B cell (primary cell): ENCODE results near the gene MRPS11. TPM values are rescaled to one million over a fixed set of nuclear protein-coding genes. Genes with fewer than 3 reads are reported as not detected.

ENCODE experiments used
- ATAC-seq: fragments of 200-7000 bp; cut with Tn5 transposase; one replicate; pipeline ENCODE4 v1.10.0; 2021; ENCODE audit warnings: low read depth, mild to moderate bottlenecking, moderate number of reproducible peaks, moderate library complexity
- CTCF ChIA-PET: fragments of 350-600 bp; sonication (Branson Sonifier 250); formaldehyde crosslinking; loops from one replicate; lab custom pipeline; 2021; ENCODE audit warnings: antibody characterized with exemption, inconsistent platforms; lab: Charles Lee
- POLR2A ChIA-PET: fragments of 350-600 bp; sonication (Branson Sonifier 250); formaldehyde crosslinking; loops from one replicate; lab custom pipeline; 2021; ENCODE audit warnings: antibody characterized with exemption; lab: Charles Lee
- DNase-seq: peaks from one replicate; pipeline ENCODE4 v3.0.0; 2013
- H2AFZ ChIP-seq: 2 replicates; pipeline ENCODE4 v1.6.1; 2012; ENCODE audit warnings: mild to moderate bottlenecking, low read depth, low read length; ENCODE audit not compliant: insufficient read depth, poor library complexity, severe bottlenecking
- H3K27ac ChIP-seq, 2 donors: 1 replicate in 1 of 2; 2 replicates in 1 of 2; pipeline ENCODE4 v1.5.1; 2012 to 2013; ENCODE audit warnings: low read length in 2 of 2, mild to moderate bottlenecking in 2 of 2, moderate library complexity in 1 of 2
- H3K27me3 ChIP-seq, 4 experiments: fragments of 200-600 bp in 1 of 4; sonication (generic) in 1 of 4; replicated peaks in 1 of 4; 1 replicate in 2 of 4; 2 replicates in 2 of 4; pipeline versions ENCODE4 v1.6.1 to v1.7.0; 2013 to 2016; ENCODE audit warnings: low read length in 3 of 4, mild to moderate bottlenecking in 2 of 4, mixed read lengths in 1 of 4, moderate library complexity in 1 of 4; ENCODE audit not compliant: insufficient read depth in 4 of 4, control insufficient read depth in 3 of 4; ENCODE audit errors: control extremely low read depth in 1 of 4
- H3K36me3 ChIP-seq, 2 experiments: replicated peaks in 1 of 2; 1 replicate in 1 of 2; 2 replicates in 1 of 2; pipeline versions ENCODE4 v1.6.1 to v1.7.1; 2013; ENCODE audit warnings: low read length in 1 of 2; ENCODE audit not compliant: insufficient read depth in 2 of 2, control insufficient read depth in 1 of 2; ENCODE audit errors: control extremely low read depth in 1 of 2, extremely low read depth in 1 of 2
- H3K4me1 ChIP-seq, 2 donors: fragments of 200-600 bp in 1 of 2; sonication (generic) in 1 of 2; 1 replicate in 1 of 2; 2 replicates in 1 of 2; pipeline versions ENCODE4 v1.5.1 to v1.6.1; 2013 to 2017; ENCODE audit warnings: low read length in 2 of 2; ENCODE audit not compliant: control insufficient read depth in 2 of 2, insufficient read depth in 2 of 2
- H3K4me2 ChIP-seq: replicated peaks from 2 replicates; pipeline ENCODE3; 2012; ENCODE audit warnings: mild to moderate bottlenecking, low read depth, low read length; ENCODE audit not compliant: poor library complexity, severe bottlenecking
- H3K4me3 ChIP-seq, 5 experiments: fragments of 200-600 bp in 1 of 5; sonication (generic) in 1 of 5; 1 replicate in 3 of 5; 2 replicates in 2 of 5; pipeline versions ENCODE4 v1.5.1 to v1.7.0; 2011 to 2016; ENCODE audit warnings: low read length in 4 of 5, mild to moderate bottlenecking in 4 of 5, low read depth in 2 of 5, control low read depth in 1 of 5, moderate library complexity in 1 of 5; ENCODE audit not compliant: insufficient read depth in 1 of 5; ENCODE audit errors: control extremely low read depth in 1 of 5, extremely low read depth in 1 of 5
- H3K79me2 ChIP-seq: fragments of 200-600 bp; sonication (generic); one replicate; pipeline ENCODE4 v1.6.0; 2016; ENCODE audit warnings: low read length; ENCODE audit not compliant: control insufficient read depth, insufficient read depth
- H3K9ac ChIP-seq: fragments of 200-600 bp; sonication (generic); 2 replicates; pipeline ENCODE4 v1.6.1; 2017; ENCODE audit warnings: mild to moderate bottlenecking, low read length, moderate library complexity
- H3K9me3 ChIP-seq, 3 donors: one replicate each; pipeline versions ENCODE4 v1.6.1 to v1.7.1; 2013; ENCODE audit warnings: low read length in 2 of 3; ENCODE audit not compliant: control insufficient read depth in 2 of 3, insufficient read depth in 1 of 3; ENCODE audit errors: control extremely low read depth in 1 of 3
- H4K20me1 ChIP-seq: 2 replicates; pipeline ENCODE4 v1.6.0; 2012; ENCODE audit warnings: mild to moderate bottlenecking, low read length; ENCODE audit not compliant: insufficient read depth, control insufficient read depth, poor library complexity, severe bottlenecking
- H3K27ac Mint-ChIP-seq: one replicate; pipeline ENCODE4 v1.8.0; 2021; ENCODE audit warnings: mixed read lengths
- H3K27me3 Mint-ChIP-seq: one replicate; pipeline ENCODE4 v1.8.0; 2021; ENCODE audit warnings: mixed read lengths
- H3K4me1 Mint-ChIP-seq: one replicate; pipeline ENCODE4 v1.8.0; 2021; ENCODE audit warnings: mixed read lengths
- H3K4me3 Mint-ChIP-seq: one replicate; pipeline ENCODE4 v1.8.0; 2021; ENCODE audit warnings: mixed read lengths
- H3K9me3 Mint-ChIP-seq: one replicate; pipeline ENCODE4 v1.8.0; 2022; ENCODE audit warnings: mixed read lengths; ENCODE audit not compliant: insufficient read depth
- EZH2 ChIP-seq: IDR thresholded peaks from 2 replicates; pipeline ENCODE4 v1.6.1; 2012; ENCODE audit warnings: borderline replicate concordance, low read depth, mild to moderate bottlenecking, moderate library complexity, low read length; ENCODE audit not compliant: insufficient read depth, poor library complexity, severe bottlenecking
- WGBS: methylation state at CpG from one replicate; pipeline ENCODE4 v1.1.5; 2013; ENCODE audit warnings: missing lambda C conversion rate; ENCODE audit not compliant: insufficient coverage; 5-methylcytosine and 5-hydroxymethylcytosine counted together
- intact Hi-C: fragments of 100-400 bp; cut with micrococcal nuclease; formaldehyde crosslinking; loops from one replicate; pipeline ENCODE4 v1.10.0; 2022
- polyA plus RNA-seq: library from polyadenylated mRNA; depleted of rRNA; stranded (reverse); fragments of >200 nt; gene quantifications from 2 replicates; pipeline ENCODE4 v1.2.3, GENCODE V29; 2012
- total RNA-seq, 2 donors: library from RNA; stranded (reverse); fragments of 120-200 nt in 1 of 2; gene quantifications; 1 replicate in 1 of 2; 2 replicates in 1 of 2; pipeline versions ENCODE4 v1.2.3 to v1.2.4, GENCODE V29; 2013 to 2022
- TF ChIP-seq, protein P1 (sequence below): fragments of 200-600 bp; IDR thresholded peaks from one replicate; pipeline ENCODE4 v1.8.0; 2022; ENCODE audit warnings: antibody characterized with exemption, mild to moderate bottlenecking

The MRPS11 gene
- total and polyA plus RNA-seq, 2 donors (not counting 1 experiment from before 2014, with no cell fraction given), result 21.1 to 37.9 TPM

DNA sequence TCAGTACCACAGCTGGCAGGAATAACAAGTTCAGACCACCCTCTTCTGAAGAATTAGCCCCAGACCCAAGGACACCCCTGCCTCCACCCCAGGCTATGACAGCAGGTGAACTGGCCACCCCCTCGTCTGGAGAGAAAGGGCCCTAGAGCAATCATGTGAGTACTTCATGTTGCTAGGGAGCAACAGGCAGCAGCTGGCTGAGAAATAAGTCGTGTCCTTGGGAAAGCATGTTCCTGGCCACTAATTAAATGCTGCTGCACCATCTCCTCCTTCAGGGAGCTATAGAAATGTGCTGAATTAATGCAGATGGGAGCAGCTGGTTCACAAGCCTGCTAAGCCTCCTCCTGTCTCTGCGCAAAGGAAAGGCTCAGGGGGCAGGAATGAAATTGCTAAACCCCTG, 31.5 kb downstream of the MRPS11 start:
- no peaks in the 10 kb centered on the region for H3K36me3 ChIP-seq
- TF ChIP-seq, protein P1, sequence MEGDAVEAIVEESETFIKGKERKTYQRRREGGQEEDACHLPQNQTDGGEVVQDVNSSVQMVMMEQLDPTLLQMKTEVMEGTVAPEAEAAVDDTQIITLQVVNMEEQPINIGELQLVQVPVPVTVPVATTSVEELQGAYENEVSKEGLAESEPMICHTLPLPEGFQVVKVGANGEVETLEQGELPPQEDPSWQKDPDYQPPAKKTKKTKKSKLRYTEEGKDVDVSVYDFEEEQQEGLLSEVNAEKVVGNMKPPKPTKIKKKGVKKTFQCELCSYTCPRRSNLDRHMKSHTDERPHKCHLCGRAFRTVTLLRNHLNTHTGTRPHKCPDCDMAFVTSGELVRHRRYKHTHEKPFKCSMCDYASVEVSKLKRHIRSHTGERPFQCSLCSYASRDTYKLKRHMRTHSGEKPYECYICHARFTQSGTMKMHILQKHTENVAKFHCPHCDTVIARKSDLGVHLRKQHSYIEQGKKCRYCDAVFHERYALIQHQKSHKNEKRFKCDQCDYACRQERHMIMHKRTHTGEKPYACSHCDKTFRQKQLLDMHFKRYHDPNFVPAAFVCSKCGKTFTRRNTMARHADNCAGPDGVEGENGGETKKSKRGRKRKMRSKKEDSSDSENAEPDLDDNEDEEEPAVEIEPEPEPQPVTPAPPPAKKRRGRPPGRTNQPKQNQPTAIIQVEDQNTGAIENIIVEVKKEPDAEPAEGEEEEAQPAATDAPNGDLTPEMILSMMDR, result no peak
- no peak for TF ChIP-seq EZH2
- no peak overlapping the region for H3K4me3 Mint-ChIP-seq
- ATAC-seq (no peak), DNase-seq (no peak)
- no peaks in the 10 kb centered on the region for H4K20me1 ChIP-seq
- 100% methylated on average over 2 of the region's 3 CpGs for WGBS
- no peak overlapping the region for H3K9ac ChIP-seq
- H3K9me3 Mint-ChIP-seq, result no peaks in the 10 kb centered on the region
- H3K79me2 ChIP-seq, result no peaks in the 10 kb centered on the region
- H3K4me3 ChIP-seq, result no peak overlapping the region
- ChIA-PET POLR2A (no interaction called here), CTCF (no interaction called here)
- H2AFZ ChIP-seq, result no peak overlapping the region
- no peak overlapping the region for H3K4me2 ChIP-seq
- no peak overlapping the region for H3K27ac Mint-ChIP-seq
- no peak overlapping the region for H3K27ac ChIP-seq
- intact Hi-C loops, result no loop called here
- H3K4me1 ChIP-seq, result no peaks in the 10 kb centered on the region
- H3K27me3 Mint-ChIP-seq, result no peaks in the 10 kb centered on the region
- no peaks in the 10 kb centered on the region for H3K27me3 ChIP-seq
- H3K4me1 Mint-ChIP-seq, result no peaks in the 10 kb centered on the region
- no peaks in the 10 kb centered on the region for H3K9me3 ChIP-seq

DNA sequence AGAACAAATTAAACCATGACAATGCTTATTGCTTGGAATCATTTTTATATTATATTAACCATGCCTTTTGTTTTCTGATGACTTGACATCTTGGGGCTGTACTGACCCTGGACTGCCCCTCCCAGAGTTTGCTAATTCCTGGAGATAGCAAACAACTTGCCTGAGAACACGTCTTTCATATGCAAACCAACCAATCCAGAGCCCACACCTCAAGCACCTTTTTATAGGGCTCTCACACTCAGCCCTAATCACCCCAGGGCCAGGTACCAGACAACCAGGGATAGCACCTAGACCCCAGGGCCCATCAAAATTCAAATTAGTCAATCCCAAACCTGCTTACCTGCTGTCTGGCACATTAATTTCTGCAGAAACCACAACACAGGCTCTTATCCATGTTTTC, 36.9 kb downstream of the MRPS11 start:
- H3K27ac Mint-ChIP-seq, result no peak overlapping the region
- no peak overlapping the region for H2AFZ ChIP-seq

More for the DNA sequence above, 36.9 kb downstream of the MRPS11 start:
- Mint-ChIP-seq H3K4me1 (no peaks in the 10 kb centered on the region), H3K4me3 (no peak overlapping the region), H3K9me3 (no peaks in the 10 kb centered on the region), H3K27me3 (no peaks in the 10 kb centered on the region)
- CTCF ChIA-PET, result no interaction called here
- Histone ChIP-seq H3K79me2 (no peaks in the 10 kb centered on the region), H4K20me1 (no peaks in the 10 kb centered on the region), H3K9me3 (no peaks in the 10 kb centered on the region), H3K27me3 (no peaks in the 10 kb centered on the region), H3K9ac (no peak overlapping the region), H3K4me1 (no peaks in the 10 kb centered on the region), H3K36me3 (peaks cover 0 to 16% of the 10 kb centered on the region in 2 experiments), H3K27ac (no peak overlapping the region), H3K4me3 (no peak overlapping the region), H3K4me2 (no peak overlapping the region)
- WGBS, result 86% methylated on average over 1 of the region's 1 CpG
- POLR2A ChIA-PET, result no interaction called here
- ATAC-seq, result no peak
- no peak for DNase-seq
- intact Hi-C loops, result no loop called here
- TF ChIP-seq EZH2, result no peak
- TF ChIP-seq, protein P1, result no peak
